HL-60 (cell line): ENCODE data around the gene DUSP6.
A peak's percentile ranks its signal among the peaks of the same experiment; 100 is the strongest.

Source experiments
- CTCF ChIP-seq: IDR thresholded peaks from one replicate; pipeline ENCODE4 v1.5.1; 2011; ENCODE audit warnings: low read length, control low read depth, inconsistent platforms; ENCODE audit not compliant: insufficient read depth
- GABPA ChIP-seq: IDR thresholded peaks from 2 replicates; pipeline ENCODE4 v1.6.1; 2012; ENCODE audit warnings: low read depth
- POLR2AphosphoS5 ChIP-seq: IDR thresholded peaks from 2 replicates; pipeline ENCODE4 v1.6.1; 2012; ENCODE audit warnings: low read depth
- SPI1 ChIP-seq: IDR thresholded peaks from 2 replicates; pipeline ENCODE4 v1.6.1; 2012; ENCODE audit warnings: low read depth, mild to moderate bottlenecking, borderline replicate concordance
- TF ChIP-seq, protein P1 (sequence below): IDR thresholded peaks from 2 replicates; pipeline ENCODE4 v1.6.1; 2012; ENCODE audit warnings: low read depth; ENCODE audit not compliant: insufficient replicate concordance

GRCh38 chr12:89389755-89390661, 37.7 kb upstream of the DUSP6 start:
- TF ChIP-seq CTCF (no peak), POLR2AphosphoS5 (no peak), GABPA (no peak), SPI1 (peak; percentile 6; the same call in 1 of the 2 replicates)
- TF ChIP-seq, protein P1, sequence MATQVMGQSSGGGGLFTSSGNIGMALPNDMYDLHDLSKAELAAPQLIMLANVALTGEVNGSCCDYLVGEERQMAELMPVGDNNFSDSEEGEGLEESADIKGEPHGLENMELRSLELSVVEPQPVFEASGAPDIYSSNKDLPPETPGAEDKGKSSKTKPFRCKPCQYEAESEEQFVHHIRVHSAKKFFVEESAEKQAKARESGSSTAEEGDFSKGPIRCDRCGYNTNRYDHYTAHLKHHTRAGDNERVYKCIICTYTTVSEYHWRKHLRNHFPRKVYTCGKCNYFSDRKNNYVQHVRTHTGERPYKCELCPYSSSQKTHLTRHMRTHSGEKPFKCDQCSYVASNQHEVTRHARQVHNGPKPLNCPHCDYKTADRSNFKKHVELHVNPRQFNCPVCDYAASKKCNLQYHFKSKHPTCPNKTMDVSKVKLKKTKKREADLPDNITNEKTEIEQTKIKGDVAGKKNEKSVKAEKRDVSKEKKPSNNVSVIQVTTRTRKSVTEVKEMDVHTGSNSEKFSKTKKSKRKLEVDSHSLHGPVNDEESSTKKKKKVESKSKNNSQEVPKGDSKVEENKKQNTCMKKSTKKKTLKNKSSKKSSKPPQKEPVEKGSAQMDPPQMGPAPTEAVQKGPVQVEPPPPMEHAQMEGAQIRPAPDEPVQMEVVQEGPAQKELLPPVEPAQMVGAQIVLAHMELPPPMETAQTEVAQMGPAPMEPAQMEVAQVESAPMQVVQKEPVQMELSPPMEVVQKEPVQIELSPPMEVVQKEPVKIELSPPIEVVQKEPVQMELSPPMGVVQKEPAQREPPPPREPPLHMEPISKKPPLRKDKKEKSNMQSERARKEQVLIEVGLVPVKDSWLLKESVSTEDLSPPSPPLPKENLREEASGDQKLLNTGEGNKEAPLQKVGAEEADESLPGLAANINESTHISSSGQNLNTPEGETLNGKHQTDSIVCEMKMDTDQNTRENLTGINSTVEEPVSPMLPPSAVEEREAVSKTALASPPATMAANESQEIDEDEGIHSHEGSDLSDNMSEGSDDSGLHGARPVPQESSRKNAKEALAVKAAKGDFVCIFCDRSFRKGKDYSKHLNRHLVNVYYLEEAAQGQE, result no peak
